ENCODE measurements around the gene TMCC2. TPM values are rescaled to one million over a fixed set of nuclear protein-coding genes. Genes with fewer than 3 reads are reported as not detected.

The TMCC2 gene
- total RNA-seq, 4 donors from 2014 or later, result 3.1 to 8.9 (median 5.5) TPM

- H3K27ac ChIP-seq, result no peak overlapping the region
- peaks cover 0 to 15% of the 10 kb centered on the region in 2 donors for H3K36me3 ChIP-seq
- peaks cover 0 to 13% (median 0%) of the 10 kb centered on the region in 3 donors for H3K4me1 ChIP-seq
- no peaks in the 10 kb centered on the region for H3K27me3 ChIP-seq
- no peak for TF ChIP-seq EP300 (IDR thresholded peaks at IDR 0.05)
- no peak for TF ChIP-seq CTCF (IDR thresholded peaks at IDR 0.05)
- no peak for TF ChIP-seq POLR2A (IDR thresholded peaks at IDR 0.05)
- TF ChIP-seq POLR2AphosphoS5 (IDR thresholded peaks at IDR 0.05), result no peak
- H3K9me3 ChIP-seq, result no peaks in the 10 kb centered on the region
- 83 to 90% methylated on average over 1 to 4 of the region's 8 CpGs for WGBS, 2 donors (ENCODE audit: low coverage in 1 of 2)
- H3K4me3 ChIP-seq, result no peak overlapping the region
- ATAC-seq, result no peak
These were observed 83.4 kb downstream of the TMCC2 start for GRCh38 chr1:205310976-205311704.

- WGBS, 2 donors (ENCODE audit: low coverage in 1 of 2), result 68 to 69% methylated on average over 10 of the region's 10 CpGs
- no peaks in the 10 kb centered on the region for H3K27me3 ChIP-seq
- H3K4me1 ChIP-seq, result peaks cover 0 to 27% (median 0%) of the 10 kb centered on the region in 3 donors
- no peaks in the 10 kb centered on the region for H3K9me3 ChIP-seq
- peaks cover 0 to 5% of the 10 kb centered on the region in 2 donors for H3K36me3 ChIP-seq
- ATAC-seq, result no peak
- no peak for TF ChIP-seq POLR2A (IDR thresholded peaks at IDR 0.05)
- TF ChIP-seq CTCF (IDR thresholded peaks at IDR 0.05), result no peak
- no peak for TF ChIP-seq EP300 (IDR thresholded peaks at IDR 0.05)
- TF ChIP-seq POLR2AphosphoS5 (IDR thresholded peaks at IDR 0.05), result no peak
- peak overlapping the region in 2 of 4 donors; percentile 32 to 53 for H3K27ac ChIP-seq
- no peak overlapping the region for H3K4me3 ChIP-seq
These were observed 85.3 kb downstream of the TMCC2 start for GRCh38 chr1:205312866-205313562.

- peaks cover 0 to 34% (median 0%) of the 10 kb centered on the region in 3 donors for H3K4me1 ChIP-seq
- TF ChIP-seq EP300 (IDR thresholded peaks at IDR 0.05) (no peak), POLR2AphosphoS5 (IDR thresholded peaks at IDR 0.05) (no peak), POLR2A (IDR thresholded peaks at IDR 0.05) (no peak), CTCF (IDR thresholded peaks at IDR 0.05) (no peak)
- H3K36me3 ChIP-seq, result peaks cover 0 to 5% of the 10 kb centered on the region in 2 donors
- peak; percentile 65 for ATAC-seq
- 42 to 45% methylated on average over 2 to 7 of the region's 21 CpGs for WGBS, 2 donors (ENCODE audit: low coverage in 1 of 2)
- H3K27ac ChIP-seq, result peak overlapping the region in 3 of 4 donors; percentile 14 to 53 (median 32)
- peak overlapping the region in 1 of 2 donors; percentile 23 for H3K4me3 ChIP-seq
- H3K9me3 ChIP-seq, result no peaks in the 10 kb centered on the region
- H3K27me3 ChIP-seq, result no peaks in the 10 kb centered on the region
These were observed 86.0 kb downstream of the TMCC2 start for GRCh38 chr1:205313563-205314308.

- 90 to 100% methylated on average over 2 to 4 of the region's 5 CpGs for WGBS, 2 donors (ENCODE audit: low coverage in 1 of 2)
- no peak overlapping the region for H3K4me3 ChIP-seq
- no peaks in the 10 kb centered on the region for H3K9me3 ChIP-seq
- peaks cover 0 to 48% (median 0%) of the 10 kb centered on the region in 3 donors for H3K4me1 ChIP-seq
- H3K27ac ChIP-seq, result no peak overlapping the region
- peaks cover 0 to 5% of the 10 kb centered on the region in 2 donors for H3K36me3 ChIP-seq
- ATAC-seq, result no peak
- H3K27me3 ChIP-seq, result no peaks in the 10 kb centered on the region
- TF ChIP-seq POLR2AphosphoS5 (IDR thresholded peaks at IDR 0.05) (no peak), CTCF (IDR thresholded peaks at IDR 0.05) (no peak), EP300 (IDR thresholded peaks at IDR 0.05) (no peak), POLR2A (IDR thresholded peaks at IDR 0.05) (no peak)
These were observed 87.4 kb downstream of the TMCC2 start for GRCh38 chr1:205315008-205315618.
